GM21447 (cell line): ENCODE measurements around the gene TES.
"Not testable (repeated sequence)": the region's sequence is repeated elsewhere in the genome, so short reads cannot be mapped to it uniquely, and the experiment has no call there.

ENCODE experiments used
- ATAC-seq: cut with Tn5 transposase; IDR thresholded peaks from one replicate; pipeline ENCODE4 v1.9.1; 2021; ENCODE audit not compliant: unreplicated experiment

TES gene

DNA sequence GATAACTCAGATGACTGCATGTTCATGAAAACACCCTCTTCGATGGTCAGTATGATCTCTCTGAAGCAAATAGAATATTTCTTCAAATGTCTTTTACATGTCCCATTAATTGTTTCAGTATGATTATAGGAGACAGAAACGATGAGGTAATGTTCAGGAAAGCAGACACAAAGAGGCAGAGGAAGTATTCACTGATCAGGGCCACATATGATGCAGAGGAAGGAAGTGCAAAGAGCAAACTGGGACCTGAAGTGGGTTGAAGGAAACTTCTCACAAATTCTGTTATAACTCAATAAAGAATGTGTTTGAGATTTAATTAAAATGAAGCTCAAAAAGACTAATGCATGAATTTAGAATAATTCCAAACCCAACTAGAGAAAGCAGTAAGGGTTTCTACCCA, 70.5 kb downstream of the TES start:
- no peak for ATAC-seq

DNA sequence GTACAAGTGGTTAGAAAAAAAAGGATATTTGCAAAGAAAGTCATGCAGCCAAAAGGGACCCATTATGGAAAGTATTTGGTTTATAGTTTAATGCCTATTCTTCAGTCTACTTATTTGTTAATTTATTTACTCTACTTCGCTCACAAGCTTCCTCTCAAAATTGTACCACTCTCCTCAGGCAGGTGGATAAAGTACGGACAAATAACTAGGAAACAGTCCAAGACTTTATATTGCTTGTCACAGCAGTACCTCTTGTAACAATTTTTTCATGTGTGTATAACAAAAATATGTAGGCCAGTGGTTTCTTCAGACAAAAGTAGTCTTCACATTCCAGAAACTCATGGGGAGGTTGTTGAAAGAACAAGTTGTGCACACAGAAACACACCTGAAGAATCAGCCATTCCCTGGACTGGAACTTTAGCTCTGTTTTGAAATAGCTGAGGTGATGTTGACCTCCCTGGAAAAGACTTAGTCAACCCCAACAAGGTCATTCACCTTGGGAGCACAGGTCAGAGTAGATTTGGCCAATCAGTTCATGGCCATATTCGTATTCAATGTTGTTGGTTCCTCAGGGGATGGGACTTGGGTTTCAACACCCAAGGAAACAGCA, 73.4 kb downstream of the TES start:
- no peak for ATAC-seq

DNA sequence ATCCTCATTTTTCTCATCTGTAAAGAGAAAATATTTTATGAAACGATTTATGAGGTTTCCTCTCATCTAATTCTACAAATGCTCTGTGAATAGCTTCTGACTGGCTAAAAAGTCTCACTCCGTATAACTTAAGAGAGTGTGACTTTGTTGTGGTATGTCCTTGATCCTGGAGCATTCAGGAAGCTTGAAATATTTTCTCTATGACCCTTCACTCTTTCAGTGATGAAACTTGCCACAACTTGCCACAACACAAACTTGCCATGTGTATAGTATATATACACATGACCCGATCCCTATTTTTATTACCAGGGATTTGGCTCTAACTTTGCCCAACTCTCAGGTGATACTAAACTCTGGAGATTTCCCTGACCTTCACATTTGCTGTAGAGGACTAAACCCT, 74.1 kb downstream of the TES start:
- no peak for ATAC-seq

DNA sequence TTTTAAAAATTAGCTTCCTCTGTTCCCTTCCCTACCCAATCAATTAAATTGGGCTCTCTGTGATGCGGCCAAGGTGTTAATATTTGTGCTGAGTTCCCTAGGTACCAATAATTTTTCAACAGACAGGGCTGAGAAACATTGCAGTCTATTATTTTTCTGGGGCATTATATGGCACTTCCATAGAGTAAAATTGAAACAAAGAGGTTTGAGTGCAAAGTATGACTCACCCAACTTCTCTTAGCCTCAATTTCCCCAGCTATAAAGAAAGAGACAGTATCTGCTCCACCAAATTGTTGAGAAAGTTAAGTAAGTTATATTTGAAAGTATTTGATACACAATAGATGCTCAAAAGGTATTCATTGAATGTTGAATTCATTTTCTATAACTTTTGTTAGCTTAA, 74.9 kb downstream of the TES start:
- ATAC-seq: no peak

DNA sequence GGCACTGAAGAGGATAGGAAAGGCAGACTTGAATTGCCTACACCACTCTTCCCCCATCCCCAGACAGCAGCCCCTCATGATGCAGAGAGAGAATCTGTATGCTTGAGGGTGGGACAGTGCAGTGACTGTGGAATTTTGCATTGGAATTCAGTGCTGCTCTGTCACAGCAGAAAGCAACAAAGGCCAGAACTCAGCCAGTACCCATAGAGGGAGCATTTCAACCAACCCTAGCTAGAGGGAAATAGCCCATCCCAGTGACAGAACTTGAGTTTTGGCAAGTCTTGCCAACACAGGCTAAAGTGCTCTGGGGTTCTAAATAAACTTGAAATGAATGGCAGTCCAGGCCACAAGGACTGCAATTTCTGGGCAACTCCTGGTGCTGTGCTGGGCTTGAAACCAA, 80.4 kb downstream of the TES start:
- no peak for ATAC-seq

DNA sequence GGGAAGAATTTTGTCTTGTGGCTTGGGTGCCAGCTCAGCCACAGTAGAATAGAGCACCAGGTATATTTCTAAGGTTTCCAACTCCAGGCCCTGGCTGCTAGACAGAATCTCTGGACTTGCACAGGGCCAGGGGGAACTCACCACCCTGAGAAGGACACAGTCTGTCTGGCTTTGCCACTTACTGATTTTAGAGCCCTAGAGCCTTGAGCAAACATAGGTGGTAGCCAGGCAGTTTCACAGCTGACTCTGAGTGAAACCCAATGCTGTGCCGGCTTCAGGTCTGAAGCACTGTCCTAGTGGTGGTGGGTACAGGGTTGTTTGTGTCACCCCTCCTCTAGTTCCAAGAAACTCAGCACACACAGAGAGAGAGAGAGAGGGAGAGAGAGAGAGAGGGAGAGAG, 81.6 kb downstream of the TES start:
- no peak for ATAC-seq

DNA sequence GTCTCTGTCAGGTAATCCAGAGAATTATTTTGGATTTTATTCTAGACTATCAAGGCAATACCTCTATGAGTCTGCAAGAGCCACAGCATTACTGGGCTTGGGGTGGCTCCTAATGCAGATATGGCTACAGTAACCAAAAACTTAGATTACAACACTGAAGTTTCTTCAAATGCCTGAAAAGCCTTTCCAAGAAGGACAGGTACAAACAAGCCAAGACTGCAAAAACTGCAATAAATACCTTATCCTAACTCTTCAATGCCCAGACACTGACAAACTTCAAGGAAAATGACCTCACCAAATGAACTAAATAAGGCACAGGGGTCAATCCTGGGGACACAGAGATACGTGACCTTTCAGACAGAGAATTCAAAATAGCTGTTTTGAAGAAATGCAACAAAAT, 82.0 kb downstream of the TES start:
- no peak for ATAC-seq

DNA sequence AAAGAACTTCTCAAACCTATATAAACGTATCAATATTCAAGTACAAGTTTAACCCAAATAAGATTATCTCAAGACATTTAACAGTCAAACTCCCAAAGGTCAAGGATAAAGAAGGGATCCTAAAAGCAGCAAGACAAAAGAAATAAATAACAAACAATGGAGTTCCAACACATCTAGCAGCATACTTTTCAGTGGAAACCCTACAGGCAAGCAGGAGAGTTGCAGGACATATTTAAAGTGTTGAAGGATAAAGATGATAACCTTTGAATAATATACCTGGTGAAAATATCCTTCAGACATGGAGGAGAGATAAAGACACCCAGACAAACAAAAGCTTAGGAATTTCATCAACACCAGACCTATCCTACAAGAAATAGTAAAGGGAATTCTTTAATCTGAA, 82.8 kb downstream of the TES start:
- no peak for ATAC-seq

DNA sequence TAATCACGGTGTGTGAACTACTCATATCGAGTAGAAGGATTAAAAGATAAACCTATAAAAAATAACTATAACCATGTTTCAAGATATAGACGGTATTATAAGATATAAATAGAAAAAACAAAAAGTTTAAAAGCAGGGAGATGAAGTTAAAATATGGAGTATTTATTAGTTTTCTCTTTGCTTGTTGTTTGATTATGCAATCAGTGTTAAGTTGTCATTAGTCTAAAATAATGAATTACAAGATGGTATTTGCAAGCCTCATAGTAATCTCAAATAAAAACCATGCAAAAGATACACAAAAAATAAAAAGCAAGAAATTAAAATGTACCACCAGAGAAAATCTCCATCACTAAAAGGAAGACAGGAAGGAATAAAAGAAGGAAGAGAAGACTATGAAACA, 83.3 kb downstream of the TES start:
- no peak for ATAC-seq

DNA sequence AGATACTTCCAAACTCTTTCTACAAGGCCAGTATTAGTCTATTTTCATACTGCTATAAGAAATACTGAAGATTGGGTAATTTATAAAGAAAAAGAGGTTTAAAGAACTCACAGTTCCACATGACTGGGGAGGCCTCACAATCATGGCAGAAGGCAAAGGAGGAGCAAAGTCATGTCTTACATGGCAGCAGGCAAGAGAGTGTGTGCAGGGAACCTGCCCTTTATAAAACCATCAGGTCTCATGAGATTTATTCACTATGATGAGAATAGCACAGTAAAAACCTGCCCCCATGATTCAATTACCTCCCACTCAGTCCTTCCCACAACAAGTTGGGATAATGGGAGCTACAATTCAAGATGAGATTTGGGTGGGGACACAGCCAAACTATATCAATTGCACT, 85.6 kb downstream of the TES start:
- not testable (repeated sequence) for ATAC-seq

DNA sequence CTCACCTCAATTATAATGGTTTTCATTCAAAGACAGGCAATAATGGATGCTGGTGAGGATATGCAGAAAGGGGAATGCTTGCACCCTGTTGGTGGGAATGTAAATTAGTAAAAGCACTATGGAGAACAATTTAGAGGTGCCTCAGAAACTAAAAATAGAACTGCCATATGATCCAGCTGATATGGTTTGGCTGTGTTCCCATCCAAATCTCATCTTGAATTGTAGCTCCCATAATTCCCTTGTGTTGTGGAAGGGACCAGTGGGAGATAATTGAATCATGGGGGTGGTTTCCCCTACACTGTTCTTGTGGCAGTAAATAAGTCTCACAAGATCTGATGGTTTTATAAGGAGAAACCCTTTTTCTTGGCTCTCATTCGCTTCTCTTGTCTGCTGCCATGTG, 87.7 kb downstream of the TES start:
- no peak for ATAC-seq

DNA sequence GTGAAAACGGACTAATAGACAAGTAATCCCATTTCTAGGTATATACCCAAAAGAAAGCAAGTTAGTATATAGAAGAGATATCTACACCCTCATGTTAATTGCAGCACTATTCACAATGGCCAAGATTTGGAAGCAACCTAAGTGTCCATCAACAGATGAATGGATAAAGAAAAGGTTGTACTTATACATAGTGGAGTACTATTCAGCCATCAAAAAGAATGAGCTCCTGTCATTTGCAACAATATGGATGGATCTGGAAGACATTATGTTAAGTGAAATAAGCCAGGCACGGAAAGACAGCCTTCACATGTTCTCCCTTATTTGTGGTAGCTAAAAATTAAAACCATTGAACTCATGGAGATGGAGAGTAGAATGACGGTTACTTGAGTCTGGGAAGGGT, 88.2 kb downstream of the TES start:
- no peak for ATAC-seq

DNA sequence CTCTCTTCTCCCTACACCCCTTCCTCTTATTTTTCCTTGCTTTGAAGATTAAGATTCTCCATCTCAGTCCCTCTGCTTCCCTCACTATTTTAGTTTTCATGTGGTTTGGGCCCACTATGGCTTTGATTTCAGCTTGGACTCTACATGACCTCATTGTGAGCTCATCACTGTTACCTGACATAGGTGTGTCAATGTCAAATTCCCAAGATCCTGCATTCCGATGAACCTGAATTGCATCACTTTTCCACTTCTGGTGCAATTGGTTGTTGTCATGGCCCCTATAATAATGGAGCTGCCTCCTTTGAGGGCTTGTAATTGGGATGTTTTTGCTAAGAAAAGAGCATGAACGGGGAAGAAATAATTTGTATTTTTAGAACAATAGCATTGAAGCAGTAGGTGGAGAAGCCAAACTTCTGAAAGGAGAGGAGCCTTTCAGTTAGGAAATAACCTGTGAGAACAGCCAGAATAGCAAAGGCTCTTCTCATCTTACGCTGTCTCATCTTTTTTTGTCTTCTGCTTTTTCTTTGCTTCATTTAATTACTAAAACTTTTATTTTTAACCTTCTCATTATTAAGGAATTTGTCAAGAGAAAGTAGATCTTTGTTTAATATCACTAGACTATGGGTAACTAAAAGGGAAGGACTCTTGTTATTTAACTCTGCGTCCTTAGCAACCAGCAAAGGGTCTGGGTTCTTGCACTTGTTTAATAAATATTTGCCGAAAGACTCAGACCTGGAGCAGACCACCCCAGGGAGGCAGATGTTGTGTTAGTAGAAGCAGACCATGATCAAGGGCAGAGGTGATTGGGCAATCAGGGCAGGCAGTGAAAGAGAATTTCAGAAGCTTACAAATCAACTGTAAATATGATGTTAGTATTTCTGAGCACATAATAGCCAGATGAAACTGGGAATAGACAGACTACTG, 95.4 kb downstream of the TES start:
- ATAC-seq: no peak

DNA sequence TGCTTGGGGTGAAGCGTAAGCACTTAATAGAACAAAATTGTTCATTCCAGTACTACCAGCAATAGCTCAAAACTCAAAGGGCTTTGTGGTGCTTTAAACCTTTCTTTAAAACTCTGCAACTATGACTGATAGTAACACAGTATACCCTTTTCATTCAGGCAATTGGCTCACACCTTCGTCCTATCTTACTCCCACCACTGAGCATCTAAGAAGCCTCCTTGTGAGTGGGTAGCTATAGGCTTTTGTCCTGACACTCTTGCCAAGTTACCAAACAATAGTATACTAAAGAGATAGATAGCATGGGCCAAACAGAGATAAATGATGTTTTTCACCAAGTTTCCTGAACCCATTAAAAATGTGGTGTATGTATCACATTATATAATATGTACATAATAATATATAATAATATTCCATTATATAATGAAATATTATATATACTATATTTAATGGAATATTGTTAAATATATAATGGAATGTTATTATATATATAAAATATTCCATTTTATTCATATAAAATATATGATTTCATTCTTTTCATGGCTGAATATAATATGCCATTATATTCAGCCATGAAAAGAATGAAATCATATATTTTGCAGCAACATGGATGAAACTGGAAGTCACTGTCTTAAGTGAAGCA, 96.2 kb downstream of the TES start:
- ATAC-seq: no peak

DNA sequence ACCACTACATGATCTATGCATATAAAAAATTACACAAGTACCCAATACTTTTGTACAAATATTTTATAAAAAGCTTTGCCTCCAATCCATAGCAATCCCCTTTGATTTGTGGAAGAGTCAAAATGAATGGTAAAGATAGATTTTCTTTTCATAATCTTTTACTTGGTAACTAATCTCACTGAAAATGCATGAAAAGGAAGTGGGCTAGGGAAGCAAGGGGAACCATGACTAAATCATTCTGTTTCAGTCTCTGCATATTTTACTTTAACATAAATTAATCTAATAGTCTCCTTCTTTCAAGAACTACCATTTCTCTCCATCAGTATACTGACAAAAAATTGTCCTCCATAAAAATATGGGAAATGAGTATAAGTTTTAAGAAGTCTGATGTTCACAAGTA, 96.9 kb downstream of the TES start:
- ATAC-seq: no peak
